C1 segment of cervical spinal cord (tissue), 14 donors: Measurements from ENCODE around the gene CPNE4.

Experiments used
- DNase-seq, 14 donors: peaks; one replicate each; lab custom pipeline; 2025; lab: John Stamatoyannopoulos, UW

The CPNE4 gene

GRCh38 chr3:131881777-131882176 lies 153.0 kb downstream of the CPNE4 start:
- no peak for DNase-seq

GRCh38 chr3:131880948-131881347 lies 153.9 kb downstream of the CPNE4 start:
- DNase-seq, result no peak

GRCh38 chr3:131868203-131868602 lies 166.6 kb downstream of the CPNE4 start:
- no peak for DNase-seq

- DNase-seq, result no peak
Measured at GRCh38 chr3:131856171-131856570, 178.6 kb downstream of the CPNE4 start.

GRCh38 chr3:131850223-131850622 lies 184.6 kb downstream of the CPNE4 start:
- DNase-seq, result no peak

- no peak for DNase-seq
Measured at GRCh38 chr3:131849616-131850015, 185.2 kb downstream of the CPNE4 start.

- no peak for DNase-seq
Measured at GRCh38 chr3:131847966-131848510, 186.8 kb downstream of the CPNE4 start.

GRCh38 chr3:131846296-131846924 lies 188.4 kb downstream of the CPNE4 start:
- DNase-seq, result no peak

GRCh38 chr3:131843174-131843573 lies 191.6 kb downstream of the CPNE4 start:
- DNase-seq, result no peak

- no peak for DNase-seq
Measured at GRCh38 chr3:131840156-131840797, 194.5 kb downstream of the CPNE4 start.

GRCh38 chr3:131835906-131836305 lies 198.9 kb downstream of the CPNE4 start:
- DNase-seq, result no peak

- no peak for DNase-seq
Measured at GRCh38 chr3:131831608-131832007, 203.2 kb downstream of the CPNE4 start.

GRCh38 chr3:131821191-131821762 lies 213.5 kb downstream of the CPNE4 start:
- DNase-seq, result no peak

GRCh38 chr3:131819381-131820055 lies 215.3 kb downstream of the CPNE4 start:
- DNase-seq, result no peak

GRCh38 chr3:131812433-131812832 lies 222.4 kb downstream of the CPNE4 start:
- no peak for DNase-seq

GRCh38 chr3:131811481-131811880 lies 223.3 kb downstream of the CPNE4 start:
- DNase-seq, result no peak

- no peak for DNase-seq
Measured at GRCh38 chr3:131807822-131808221, 227.0 kb downstream of the CPNE4 start.

GRCh38 chr3:131806736-131807135 lies 228.1 kb downstream of the CPNE4 start:
- DNase-seq, result no peak

- no peak for DNase-seq
Measured at GRCh38 chr3:131804565-131805133, 230.2 kb downstream of the CPNE4 start.

GRCh38 chr3:131803113-131803512 lies 231.7 kb downstream of the CPNE4 start:
- DNase-seq, result no peak

- DNase-seq, result no peak
Measured at GRCh38 chr3:131802029-131802428, 232.8 kb downstream of the CPNE4 start.

GRCh38 chr3:131801566-131801965 lies 233.2 kb downstream of the CPNE4 start:
- no peak for DNase-seq
